GM19238 (cell line): ENCODE data around the gene CD27.
A peak's percentile ranks its signal among the peaks of the same experiment; 100 is the strongest.
"Not testable (repeated sequence)": the region's sequence is repeated elsewhere in the genome, so short reads cannot be mapped to it uniquely, and the experiment has no call there.

Source experiments
- DNase-seq: peaks from one replicate; pipeline ENCODE4 v3.0.0; 2011; ENCODE audit warnings: low spot score; ENCODE audit not compliant: insufficient read length

Gene CD27

DNA sequence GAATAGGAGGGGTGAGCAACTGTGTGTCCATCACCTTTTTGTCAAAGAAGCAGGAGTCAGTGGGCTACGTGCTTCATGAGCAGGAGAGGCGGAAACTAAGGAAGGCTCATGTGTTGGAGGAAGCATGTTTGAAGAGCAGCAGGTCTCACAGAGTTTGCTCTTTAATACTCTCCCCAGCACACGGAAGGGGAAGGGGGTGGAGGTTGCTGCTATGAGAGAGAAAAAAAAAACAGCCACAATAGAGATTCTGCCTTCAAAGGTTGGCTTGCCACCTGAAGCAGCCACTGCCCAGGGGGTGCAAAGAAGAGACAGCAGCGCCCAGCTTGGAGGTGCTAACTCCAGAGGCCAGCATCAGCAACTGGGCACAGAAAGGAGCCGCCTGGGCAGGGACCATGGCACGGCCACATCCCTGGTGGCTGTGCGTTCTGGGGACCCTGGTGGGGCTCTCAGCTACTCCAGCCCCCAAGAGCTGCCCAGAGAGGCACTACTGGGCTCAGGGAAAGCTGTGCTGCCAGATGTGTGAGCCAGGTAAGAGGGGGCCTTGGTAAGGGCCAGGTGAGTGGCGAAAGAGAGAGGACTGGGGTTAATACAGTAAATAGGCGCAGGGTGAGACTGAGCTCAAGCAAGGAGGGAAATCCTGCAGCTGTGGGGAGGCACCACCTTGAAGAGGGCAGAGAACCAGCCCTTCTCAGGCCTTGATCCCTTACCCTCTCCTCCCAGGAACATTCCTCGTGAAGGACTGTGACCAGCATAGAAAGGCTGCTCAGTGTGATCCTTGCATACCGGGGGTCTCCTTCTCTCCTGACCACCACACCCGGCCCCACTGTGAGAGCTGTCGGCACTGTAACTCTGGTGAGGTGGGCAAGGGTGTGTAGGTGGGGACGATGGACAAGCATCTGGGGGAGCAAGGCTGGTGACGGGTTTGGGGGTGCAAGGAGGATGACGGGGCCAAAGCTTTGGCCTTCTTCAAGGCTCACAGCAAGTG lies at the start of gene CD27:
Gene CD27 (plus strand): TSS at position 252 of the 985 bp plus-strand sequence. CDS start 141 bp downstream, at position 393.
- no peak for DNase-seq

GRCh38 chr12:6396031-6396430 lies 48.7 kb upstream of the CD27 start:
- DNase-seq, result no peak

- no peak for DNase-seq
These were observed 44.7 kb upstream of the CD27 start for GRCh38 chr12:6399884-6400644.

- DNase-seq, result no peak
These were observed 40.4 kb upstream of the CD27 start for GRCh38 chr12:6404390-6404789.

- DNase-seq, result no peak
These were observed 38.8 kb upstream of the CD27 start for GRCh38 chr12:6405963-6406362.

GRCh38 chr12:6407236-6407954 lies 37.4 kb upstream of the CD27 start:
- no peak for DNase-seq

- DNase-seq, result no peak
These were observed 28.2 kb upstream of the CD27 start for GRCh38 chr12:6416596-6416995.

GRCh38 chr12:6418796-6419195 lies 26.0 kb upstream of the CD27 start:
- DNase-seq, result no peak

DNA sequence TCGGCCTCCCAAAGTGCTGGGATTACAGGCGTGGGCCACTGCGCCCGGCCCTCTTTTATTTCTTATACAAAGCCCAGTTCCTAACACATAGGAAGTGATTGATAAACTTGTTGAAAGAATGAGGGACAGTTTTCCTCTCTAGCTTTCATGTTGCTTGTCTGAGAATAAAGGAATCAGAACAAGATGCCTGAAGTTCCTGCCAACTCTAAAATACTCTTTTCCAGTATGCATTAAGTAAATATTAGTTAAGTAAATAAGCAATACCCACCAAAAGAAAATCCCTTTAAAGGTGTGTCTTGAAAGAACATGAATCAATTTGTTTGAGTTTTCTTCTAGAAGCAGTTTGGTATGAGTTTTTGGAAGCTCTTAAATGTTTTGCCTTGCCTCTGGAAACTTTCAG lies 24.4 kb upstream of the CD27 start:
- DNase-seq, result no peak

- DNase-seq, result peak; percentile 68
These were observed 21.3 kb upstream of the CD27 start for GRCh38 chr12:6423267-6424007.

DNA sequence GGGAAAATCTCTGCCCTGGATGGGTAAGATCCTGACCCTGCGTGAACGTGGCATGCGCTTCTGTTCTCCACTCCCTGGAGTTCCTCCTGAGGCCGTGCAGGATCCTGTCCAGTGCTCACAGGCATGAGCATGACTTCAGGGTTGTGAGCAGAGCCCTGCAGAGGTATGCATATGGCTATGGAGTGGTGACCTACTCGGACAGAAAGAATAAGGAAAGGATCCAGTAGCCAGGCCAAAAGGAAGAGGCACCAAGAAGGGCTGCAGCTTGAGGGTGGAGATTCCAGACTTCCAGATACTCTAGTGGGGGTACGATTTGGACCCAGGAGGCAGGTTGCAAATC lies 20.8 kb upstream of the CD27 start:
- no peak for DNase-seq

DNA sequence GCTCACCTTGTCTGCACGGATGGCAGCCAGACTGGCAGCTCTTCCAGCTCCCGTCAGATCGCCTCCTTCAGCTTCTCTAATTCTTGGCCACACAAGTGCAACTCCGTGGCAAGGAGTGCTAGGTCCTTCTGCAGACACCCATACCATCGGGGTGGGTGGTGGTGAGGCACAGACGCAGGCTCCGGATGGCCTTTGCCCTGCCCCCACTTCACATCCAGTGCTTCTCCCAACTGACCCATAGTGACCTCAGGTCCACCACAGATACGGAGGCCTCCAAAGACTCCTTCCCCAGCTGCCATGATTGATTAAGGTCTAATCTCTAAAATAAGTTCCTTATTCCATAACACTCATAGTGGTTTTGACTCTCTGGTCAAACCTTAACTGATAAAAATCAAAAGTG lies 19.9 kb upstream of the CD27 start:
- no peak for DNase-seq

GRCh38 chr12:6425590-6426531 lies 18.9 kb upstream of the CD27 start:
- no peak for DNase-seq

DNA sequence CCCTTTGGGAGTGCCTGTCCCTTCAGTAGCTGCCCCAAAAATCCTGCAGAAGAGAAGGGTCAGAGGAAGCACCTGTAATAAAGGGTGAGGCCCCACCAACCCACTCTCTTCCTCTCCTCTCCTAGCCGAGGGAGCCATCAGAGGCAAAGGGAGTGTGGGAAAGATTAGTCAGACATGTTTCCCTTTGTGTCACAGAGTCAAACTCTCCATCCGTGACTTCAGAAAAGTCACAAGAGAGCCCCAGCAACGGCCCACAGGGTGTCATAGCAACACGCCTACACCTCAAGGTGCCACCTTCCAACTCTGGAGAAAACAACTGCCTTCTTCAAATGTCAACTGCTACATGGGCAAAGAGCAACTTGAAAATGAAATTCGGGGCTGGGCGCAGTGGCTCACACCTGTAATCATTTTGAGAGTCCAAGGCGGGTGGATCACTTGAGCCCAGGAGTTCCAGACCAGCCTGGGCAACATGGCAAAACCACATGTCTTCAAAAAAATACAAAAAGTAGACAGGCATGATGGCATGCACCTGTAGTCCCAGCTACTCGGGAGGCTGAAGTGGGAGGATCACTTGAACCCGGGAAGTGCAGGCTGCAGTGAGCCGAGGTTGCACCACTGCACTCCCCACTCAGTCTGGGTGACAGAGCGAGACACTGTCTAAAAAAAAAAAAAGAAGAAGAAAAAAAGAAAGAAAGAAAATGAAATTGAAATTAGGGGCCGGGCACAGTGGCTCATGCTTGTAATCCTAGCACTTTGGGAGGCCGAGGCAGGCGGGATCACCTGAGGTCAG lies 17.7 kb upstream of the CD27 start:
- peak; percentile 40 for DNase-seq

- DNase-seq, result not testable (repeated sequence)
These were observed 17.0 kb upstream of the CD27 start for GRCh38 chr12:6427796-6428195.

GRCh38 chr12:6428326-6428725 lies 16.4 kb upstream of the CD27 start:
- no peak for DNase-seq

DNA sequence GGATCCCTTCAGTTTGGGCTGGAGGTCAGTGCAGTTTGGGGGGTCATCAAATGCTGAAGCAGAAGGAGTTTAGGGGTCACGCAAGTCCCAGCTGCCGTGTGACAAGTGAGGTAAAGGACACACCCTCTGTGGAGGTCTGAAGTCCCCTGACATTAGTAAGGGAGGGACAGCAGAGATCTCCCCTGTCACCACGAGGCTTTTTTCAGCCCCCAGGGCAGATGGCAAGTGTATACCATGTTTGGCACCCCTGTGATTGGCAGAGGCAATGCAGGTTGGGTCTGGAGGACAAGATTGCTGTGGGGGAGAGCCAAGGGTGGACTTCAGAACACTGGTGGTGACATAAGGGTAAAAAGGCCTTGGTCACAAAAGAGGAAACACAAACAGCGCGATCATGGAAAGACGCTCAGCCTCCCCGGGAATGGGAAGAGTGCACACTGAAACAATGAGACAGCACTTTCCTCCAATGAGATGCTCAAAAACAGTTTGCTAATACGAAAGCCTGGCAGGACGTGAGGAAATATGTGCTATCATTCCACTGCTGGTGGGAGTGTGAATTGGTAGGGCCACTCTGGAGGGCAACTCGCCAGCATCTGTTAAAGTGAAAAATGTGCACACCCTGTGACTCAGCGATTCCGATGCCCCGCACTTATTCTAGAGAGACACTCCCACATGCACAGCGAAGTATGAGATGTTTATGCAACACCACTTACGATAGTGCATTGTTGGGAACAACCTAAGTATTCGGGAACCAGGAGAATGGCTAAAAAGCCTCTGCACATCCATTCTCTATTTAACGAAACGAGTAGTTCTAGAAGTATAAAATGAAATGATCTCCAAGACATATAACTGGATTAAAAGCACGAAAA lies 14.4 kb upstream of the CD27 start:
- DNase-seq, result no peak

GRCh38 chr12:6432991-6433390 lies 11.8 kb upstream of the CD27 start:
- DNase-seq, result no peak
